ENCODE results near the gene MDM4. TPM values are rescaled to one million over a fixed set of nuclear protein-coding genes. Genes with fewer than 3 reads are reported as not detected.

MDM4 gene
- total RNA-seq, 2 donors from 2014 or later, result 18.1 to 18.3 TPM

GRCh38 chr1:204600968-204601367 is 84.8 kb downstream of the MDM4 start:
- Histone ChIP-seq H3K4me3 (no peak overlapping the region), H3K36me3 (no peaks in the 10 kb centered on the region), H3K27me3 (no peaks in the 10 kb centered on the region), H3K9me3 (no peaks in the 10 kb centered on the region), H3K27ac (no peak overlapping the region), H3K4me1 (no peaks in the 10 kb centered on the region)
- no peak for DNase-seq (ENCODE audit: low spot score)
- no peak for TF ChIP-seq CTCF (IDR thresholded peaks at IDR 0.05)

GRCh38 chr1:204602111-204602579 is 85.9 kb downstream of the MDM4 start:
- H3K4me1 ChIP-seq, result no peaks in the 10 kb centered on the region
- H3K27ac ChIP-seq, result no peak overlapping the region
- no peaks in the 10 kb centered on the region for H3K36me3 ChIP-seq
- H3K9me3 ChIP-seq, result no peaks in the 10 kb centered on the region
- DNase-seq (ENCODE audit: low spot score), result no peak
- no peak for TF ChIP-seq CTCF (IDR thresholded peaks at IDR 0.05)
- no peak overlapping the region for H3K4me3 ChIP-seq
- no peaks in the 10 kb centered on the region for H3K27me3 ChIP-seq

- H3K36me3 ChIP-seq, result no peaks in the 10 kb centered on the region
- TF ChIP-seq CTCF (IDR thresholded peaks at IDR 0.05), result no peak
Observed at GRCh38 chr1:204602871-204603542, 86.8 kb downstream of the MDM4 start.

GRCh38 chr1:204605791-204606190 is 89.6 kb downstream of the MDM4 start:
- Histone ChIP-seq H3K27me3 (no peaks in the 10 kb centered on the region), H3K4me1 (no peaks in the 10 kb centered on the region), H3K27ac (no peak overlapping the region), H3K9me3 (no peaks in the 10 kb centered on the region), H3K4me3 (no peak overlapping the region), H3K36me3 (no peaks in the 10 kb centered on the region)
- no peak for TF ChIP-seq CTCF (IDR thresholded peaks at IDR 0.05)
- no peak for DNase-seq (ENCODE audit: low spot score)

More at GRCh38 chr1:204602871-204603542, 86.8 kb downstream of the MDM4 start:
- Histone ChIP-seq H3K9me3 (no peaks in the 10 kb centered on the region), H3K4me3 (no peak overlapping the region), H3K27ac (no peak overlapping the region), H3K27me3 (no peaks in the 10 kb centered on the region), H3K4me1 (no peaks in the 10 kb centered on the region)
- no peak for DNase-seq (ENCODE audit: low spot score)

Other genes starting within 250 kb of the MDM4 start
- gene PLEKHA6, start 156.5 kb upstream of the MDM4 start, total RNA-seq, result 10 to 100 TPM; 18.1 to 25.7 TPM
- gene PPP1R15B, start 104.6 kb upstream of the MDM4 start, total RNA-seq, result 10 to 100 TPM; 27.3 to 30.9 TPM
- gene PIK3C2B, start 21.6 kb upstream of the MDM4 start, total RNA-seq, result 10 to 100 TPM; 13.1 to 19.4 TPM
- gene LRRN2, start 169.3 kb downstream of the MDM4 start, total RNA-seq, result 1 to 10 TPM; 6.6 to 8.2 TPM